ENCODE results near the gene ATP5PO. TPM values are rescaled to one million over a fixed set of nuclear protein-coding genes. Genes with fewer than 3 reads are reported as not detected.
A peak's percentile ranks its signal among the peaks of the same experiment; 100 is the strongest.

ATP5PO gene
- total RNA-seq, result 100 to 1,000 TPM; 184 to 354 (median 297) TPM

- Histone ChIP-seq H3K27ac (peak within 1 kb of the TSS; percentile 93 to 97 (median 94)), H3K9me3 (no peaks in the 10 kb centered on the region), H3K36me3 (peaks cover 2 to 31% (median 14%) of the 10 kb centered on the region in 3 donors), H3K27me3 (no peaks in the 10 kb centered on the region), H3K4me1 (peaks cover 3 to 30% (median 15%) of the 10 kb centered on the region in 3 donors), H3K4me3 (peak within 1 kb of the TSS; percentile 77 to 99 (median 90))
- intact Hi-C loops (cut with DNase I), result no loop called here
- TF ChIP-seq CTCF (IDR thresholded peaks at IDR 0.05), result peak in 3 of 6 experiments; percentile 17 to 31 (median 20)
- TF ChIP-seq POLR2A (IDR thresholded peaks at IDR 0.05), result peak in 3 of 4 donors; percentile 79 to 91 (median 79)
- DNase-seq, result peak; percentile 83
- 0 to 1% methylated on average over 16 to 23 of the region's 45 CpGs for WGBS, 2 donors
Observed at GRCh38 chr21:33915368-33916199, at the start of gene ATP5PO. TSS of gene ATP5PO (minus strand) at chr21:33915804. CDS start at chr21:33915763, 41 bp downstream.

DNA sequence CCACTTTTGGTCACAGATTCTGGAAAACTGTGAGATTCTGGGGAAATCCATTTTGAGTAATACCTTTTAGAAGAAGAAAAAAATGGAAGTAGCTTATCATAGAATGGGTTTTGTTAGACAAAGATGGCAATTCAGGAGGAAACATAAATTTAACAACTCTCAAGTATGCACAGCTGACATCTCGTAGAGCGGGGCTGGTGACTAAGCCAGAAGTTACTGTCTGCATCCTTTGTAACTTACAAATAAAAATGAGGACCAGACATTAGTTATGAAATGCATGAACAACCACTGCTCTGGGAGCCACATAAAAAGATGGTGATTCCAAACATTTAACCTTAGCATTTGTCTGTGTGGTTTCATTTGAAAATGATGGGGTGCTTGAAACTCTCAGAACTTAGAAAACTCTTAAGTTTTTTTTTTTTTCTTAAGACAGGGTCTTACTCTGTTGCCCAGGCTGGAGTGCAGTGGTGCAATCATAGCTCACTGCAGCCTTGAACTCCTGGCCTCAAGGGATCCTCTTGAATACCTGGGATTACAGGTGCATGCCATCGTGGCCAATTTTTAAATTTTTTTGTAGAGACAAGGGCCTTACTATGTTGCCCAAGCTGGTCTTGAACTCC is 49.2 kb upstream of the ATP5PO start:
- Histone ChIP-seq H3K27ac (no peak overlapping the region), H3K4me1 (peaks cover 0 to 17% (median 6%) of the 10 kb centered on the region in 3 donors), H3K36me3 (no peaks in the 10 kb centered on the region), H3K27me3 (no peaks in the 10 kb centered on the region), H3K9me3 (peaks cover 0 to 8% (median 8%) of the 10 kb centered on the region in 3 donors), H3K4me3 (no peak overlapping the region)
- TF ChIP-seq CTCF (IDR thresholded peaks at IDR 0.05) (no peak), POLR2A (IDR thresholded peaks at IDR 0.05) (no peak)
- no peak for DNase-seq
- intact Hi-C loops (cut with DNase I), result no loop called here
- 88 to 91% methylated on average over 3 of the region's 3 CpGs for WGBS, 2 donors

GRCh38 chr21:33963848-33964555 is 48.4 kb upstream of the ATP5PO start:
- no peaks in the 10 kb centered on the region for H3K27me3 ChIP-seq
- no peak overlapping the region for H3K4me3 ChIP-seq
- H3K36me3 ChIP-seq, result no peaks in the 10 kb centered on the region
- WGBS, 2 donors, result 76 to 86% methylated on average over 5 of the region's 5 CpGs
- intact Hi-C loops (cut with DNase I), result no loop called here
- TF ChIP-seq POLR2A (IDR thresholded peaks at IDR 0.05), result no peak
- no peak for TF ChIP-seq CTCF (IDR thresholded peaks at IDR 0.05)
- H3K4me1 ChIP-seq, result peaks cover 0 to 9% (median 4%) of the 10 kb centered on the region in 3 donors
- no peak for DNase-seq
- peaks cover 0 to 16% (median 8%) of the 10 kb centered on the region in 3 donors for H3K9me3 ChIP-seq
- H3K27ac ChIP-seq, result no peak overlapping the region

DNA sequence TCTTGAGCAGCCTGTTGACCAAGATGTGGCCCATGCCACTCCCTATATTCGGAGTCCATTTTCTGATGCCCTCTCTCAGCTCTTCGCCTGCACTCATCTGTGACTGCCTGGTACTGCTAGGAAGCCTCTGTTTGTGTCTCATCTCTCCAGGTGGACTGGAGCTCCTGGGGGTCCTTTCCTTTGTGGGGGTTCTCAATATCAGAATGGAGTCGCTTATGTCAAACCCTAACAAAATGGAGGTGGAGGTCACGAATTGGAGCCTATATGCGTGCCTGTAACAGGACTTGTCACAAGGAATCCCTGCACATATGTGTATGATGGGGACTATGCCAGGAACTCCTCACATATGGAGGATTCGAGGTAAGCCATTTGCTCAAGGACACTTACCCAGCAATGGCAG is 46.7 kb upstream of the ATP5PO start:
- intact Hi-C loops (cut with DNase I), result no loop called here
- Histone ChIP-seq H3K27me3 (no peaks in the 10 kb centered on the region), H3K27ac (no peak overlapping the region), H3K9me3 (peaks cover 0 to 19% (median 8%) of the 10 kb centered on the region in 3 donors), H3K4me1 (no peaks in the 10 kb centered on the region), H3K36me3 (no peaks in the 10 kb centered on the region), H3K4me3 (no peak overlapping the region)
- TF ChIP-seq POLR2A (IDR thresholded peaks at IDR 0.05), result no peak
- TF ChIP-seq CTCF (IDR thresholded peaks at IDR 0.05), result no peak
- 94 to 97% methylated on average over 6 of the region's 6 CpGs for WGBS, 2 donors
- DNase-seq, result no peak

All from esophagus squamous epithelium (tissue), 5 donors.